Peyer's patch (tissue), 4 donors: ENCODE measurements around the gene ADGRD1. TPM values are rescaled to one million over a fixed set of nuclear protein-coding genes. Genes with fewer than 3 reads are reported as not detected.

Experiments
- DNase-seq, 3 donors: peaks; one replicate each; pipeline ENCODE4 v3.0.0-alpha.2; 2017 to 2019
- H3K27ac ChIP-seq, 4 donors: fragments of 200-600 bp; sonication (generic); one replicate each; pipeline ENCODE4 v1.5.1; 2016 to 2019
- H3K27me3 ChIP-seq, 2 donors: fragments of 200-600 bp; sonication (generic); one replicate each; pipeline ENCODE4 v1.5.1; 2019
- H3K36me3 ChIP-seq, 3 donors: fragments of 200-600 bp; sonication (generic); one replicate each; pipeline ENCODE4 v1.5.1; 2016 to 2019
- H3K4me1 ChIP-seq, 4 donors: fragments of 200-600 bp; sonication (generic); one replicate each; pipeline ENCODE4 v1.5.1; 2016 to 2019
- H3K4me3 ChIP-seq, 4 donors: fragments of 200-600 bp; sonication (generic); 1 replicate in 3 of 4; 2 replicates in 1 of 4; pipeline ENCODE4 v1.5.1; 2016 to 2019; ENCODE audit warnings: mild to moderate bottlenecking in 1 of 4
- H3K9me3 ChIP-seq, 4 donors: fragments of 200-600 bp; sonication (generic); one replicate each; pipeline ENCODE4 v1.5.1; 2016 to 2019; ENCODE audit warnings: mild to moderate bottlenecking in 1 of 4
- POLR2A ChIP-seq, 2 donors: fragments of 450-650 bp; IDR thresholded peaks; one replicate each; pipeline ENCODE4 v1.5.1; 2017; ENCODE audit warnings: antibody characterized with exemption in 2 of 2, mild to moderate bottlenecking in 2 of 2, moderate library complexity in 2 of 2
- total RNA-seq, 4 donors: library from RNA; depleted of rRNA; stranded (reverse); fragments of >200 nt; gene quantifications; one replicate each; pipeline ENCODE4 v1.1.0, GENCODE V29; 2016
- TF ChIP-seq, protein P1 (sequence below), 6 experiments: fragments of 450-650 bp in 4 of 6; fragments of 200-600 bp in 2 of 6; sonication (generic) in 1 of 6; IDR thresholded peaks; one replicate each; pipeline ENCODE4 v1.5.1; 2017 to 2019; ENCODE audit warnings: antibody characterized with exemption in 6 of 6, mild to moderate bottlenecking in 3 of 6, moderate library complexity in 1 of 6

Gene ADGRD1
- total RNA-seq, 4 donors from 2014 or later: 7.0 to 42.9 (median 27.9) TPM

DNA sequence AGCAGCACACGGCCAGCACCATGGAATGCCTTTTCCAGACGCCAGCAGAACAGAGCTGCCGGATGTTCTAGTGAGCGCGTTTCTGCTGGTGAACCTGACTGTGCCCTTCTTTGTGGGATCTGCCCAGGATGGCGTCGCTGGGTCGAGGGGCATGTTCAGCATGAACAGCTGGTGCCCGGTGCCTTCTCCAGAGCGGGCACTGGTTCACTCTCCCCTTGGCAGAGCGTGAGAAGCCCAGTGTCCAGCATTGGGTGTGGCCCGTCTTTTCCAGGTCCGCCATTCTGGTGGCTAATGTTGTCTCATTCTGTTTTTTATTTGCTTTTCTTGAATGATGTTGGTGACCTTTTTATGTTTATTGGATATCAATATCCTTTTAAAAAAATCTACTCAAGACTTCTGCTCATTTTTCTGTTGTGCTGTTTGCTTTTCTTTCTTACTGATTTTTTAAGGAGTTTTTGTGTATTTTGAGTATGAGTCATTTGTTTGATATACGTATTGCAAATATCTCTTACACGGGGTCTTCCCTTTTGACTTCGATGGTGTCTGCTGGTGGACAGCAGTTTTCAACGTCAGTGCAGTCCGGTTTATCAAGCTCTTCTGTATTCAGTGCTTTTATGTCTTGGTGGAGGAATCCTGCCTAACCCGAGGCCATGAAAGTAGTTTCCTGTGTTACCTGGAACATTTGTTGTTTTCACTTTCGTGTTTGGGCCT lies 74.3 kb downstream of the ADGRD1 start:
- no peak overlapping the region for H3K4me3 ChIP-seq
- no peaks in the 10 kb centered on the region for H3K36me3 ChIP-seq
- H3K27ac ChIP-seq: peak overlapping the region in 1 of 4 donors; percentile 31
- H3K9me3 ChIP-seq: no peaks in the 10 kb centered on the region
- H3K4me1 ChIP-seq: no peaks in the 10 kb centered on the region
- no peaks in the 10 kb centered on the region for H3K27me3 ChIP-seq
- TF ChIP-seq, protein P1, sequence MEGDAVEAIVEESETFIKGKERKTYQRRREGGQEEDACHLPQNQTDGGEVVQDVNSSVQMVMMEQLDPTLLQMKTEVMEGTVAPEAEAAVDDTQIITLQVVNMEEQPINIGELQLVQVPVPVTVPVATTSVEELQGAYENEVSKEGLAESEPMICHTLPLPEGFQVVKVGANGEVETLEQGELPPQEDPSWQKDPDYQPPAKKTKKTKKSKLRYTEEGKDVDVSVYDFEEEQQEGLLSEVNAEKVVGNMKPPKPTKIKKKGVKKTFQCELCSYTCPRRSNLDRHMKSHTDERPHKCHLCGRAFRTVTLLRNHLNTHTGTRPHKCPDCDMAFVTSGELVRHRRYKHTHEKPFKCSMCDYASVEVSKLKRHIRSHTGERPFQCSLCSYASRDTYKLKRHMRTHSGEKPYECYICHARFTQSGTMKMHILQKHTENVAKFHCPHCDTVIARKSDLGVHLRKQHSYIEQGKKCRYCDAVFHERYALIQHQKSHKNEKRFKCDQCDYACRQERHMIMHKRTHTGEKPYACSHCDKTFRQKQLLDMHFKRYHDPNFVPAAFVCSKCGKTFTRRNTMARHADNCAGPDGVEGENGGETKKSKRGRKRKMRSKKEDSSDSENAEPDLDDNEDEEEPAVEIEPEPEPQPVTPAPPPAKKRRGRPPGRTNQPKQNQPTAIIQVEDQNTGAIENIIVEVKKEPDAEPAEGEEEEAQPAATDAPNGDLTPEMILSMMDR (IDR thresholded peaks at IDR 0.05): no peak
- no peak for TF ChIP-seq POLR2A (IDR thresholded peaks at IDR 0.05)
- DNase-seq: no peak

DNA sequence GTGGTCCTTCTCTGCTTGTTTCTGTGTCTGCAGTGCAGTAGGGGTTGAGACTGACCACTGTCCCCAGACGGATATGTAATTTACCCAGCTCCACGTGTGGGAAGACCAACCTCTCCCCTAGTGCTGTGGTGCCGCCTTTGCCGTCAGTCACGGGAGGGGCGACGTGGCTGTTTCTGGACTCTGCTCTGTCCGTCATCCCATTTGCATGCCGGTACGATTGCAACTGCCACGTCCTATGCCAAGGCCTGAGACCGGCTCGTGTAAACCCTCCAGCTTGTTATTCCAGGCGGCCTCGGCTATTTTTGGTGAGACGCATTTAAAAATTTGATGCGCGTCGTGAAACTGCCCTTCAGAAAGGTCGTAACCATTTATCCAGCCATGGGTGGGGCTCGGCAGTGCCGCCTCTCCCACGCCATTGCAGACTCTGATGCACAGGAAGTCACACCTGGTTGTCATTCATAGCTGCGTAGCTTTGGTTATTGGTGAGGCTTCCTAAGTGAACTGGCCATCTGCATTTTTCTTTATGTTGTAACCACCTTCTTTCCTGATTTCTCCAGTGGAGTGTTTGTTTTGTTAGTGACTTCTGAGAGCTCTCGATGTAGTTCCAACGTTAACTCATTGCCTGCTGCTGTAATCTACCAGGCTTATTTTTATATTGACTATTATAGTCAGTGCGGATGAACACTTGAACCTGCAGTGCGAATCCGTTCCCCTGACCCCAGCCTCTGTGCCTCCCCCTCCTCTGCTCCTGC lies 75.1 kb downstream of the ADGRD1 start:
- Histone ChIP-seq H3K36me3 (no peaks in the 10 kb centered on the region), H3K4me1 (no peaks in the 10 kb centered on the region), H3K27ac (no peak overlapping the region), H3K9me3 (no peaks in the 10 kb centered on the region), H3K27me3 (no peaks in the 10 kb centered on the region), H3K4me3 (no peak overlapping the region)
- no peak for DNase-seq
- TF ChIP-seq, protein P1 (IDR thresholded peaks at IDR 0.05): no peak
- no peak for TF ChIP-seq POLR2A (IDR thresholded peaks at IDR 0.05)

DNA sequence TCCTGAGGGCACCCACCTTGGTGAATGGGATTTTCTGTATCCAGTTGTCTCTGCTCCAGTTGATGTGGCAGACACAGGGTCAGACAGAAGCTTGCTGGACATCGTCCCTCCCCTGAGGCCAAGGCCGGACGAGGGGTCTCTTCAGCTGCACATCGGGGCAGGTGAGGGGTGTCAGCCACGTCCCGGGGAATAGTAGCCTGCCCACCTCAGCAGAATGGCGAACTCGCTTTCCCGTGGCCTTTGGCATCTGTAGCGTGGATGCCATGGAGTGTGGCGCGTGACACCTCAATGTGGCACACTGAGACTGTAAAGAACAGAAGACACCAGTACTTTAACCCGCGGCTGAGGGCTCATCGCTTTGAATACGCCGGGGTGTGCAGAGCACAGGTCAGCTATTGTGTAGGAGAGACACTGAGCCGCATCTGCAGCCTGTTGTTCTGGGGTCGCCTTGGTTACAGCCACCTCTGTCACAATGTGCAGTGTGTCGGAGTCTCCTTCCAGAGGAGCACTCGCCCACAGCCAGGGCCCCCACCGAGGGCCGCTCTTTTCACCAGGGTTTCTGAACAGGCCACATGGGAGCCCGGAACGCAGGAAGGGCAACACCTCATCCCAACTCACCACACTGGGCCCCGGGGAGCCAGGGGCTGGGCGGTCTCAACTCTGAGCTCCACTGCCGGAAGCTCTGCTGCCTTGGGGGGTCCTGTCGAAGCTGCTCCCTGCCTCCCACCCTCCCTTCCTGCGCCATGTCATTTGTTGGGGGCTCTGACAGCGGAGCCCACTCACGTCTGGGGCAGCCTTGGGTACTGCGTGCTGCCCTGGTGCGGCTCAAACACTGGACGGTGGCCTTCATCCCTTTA lies 77.0 kb downstream of the ADGRD1 start:
- Histone ChIP-seq H3K4me1 (peaks cover 0 to 4% (median 0%) of the 10 kb centered on the region in 4 donors), H3K27ac (no peak overlapping the region), H3K4me3 (no peak overlapping the region), H3K27me3 (no peaks in the 10 kb centered on the region), H3K36me3 (no peaks in the 10 kb centered on the region), H3K9me3 (no peaks in the 10 kb centered on the region)
- no peak for DNase-seq
- TF ChIP-seq, protein P1 (IDR thresholded peaks at IDR 0.05): no peak
- no peak for TF ChIP-seq POLR2A (IDR thresholded peaks at IDR 0.05)

DNA sequence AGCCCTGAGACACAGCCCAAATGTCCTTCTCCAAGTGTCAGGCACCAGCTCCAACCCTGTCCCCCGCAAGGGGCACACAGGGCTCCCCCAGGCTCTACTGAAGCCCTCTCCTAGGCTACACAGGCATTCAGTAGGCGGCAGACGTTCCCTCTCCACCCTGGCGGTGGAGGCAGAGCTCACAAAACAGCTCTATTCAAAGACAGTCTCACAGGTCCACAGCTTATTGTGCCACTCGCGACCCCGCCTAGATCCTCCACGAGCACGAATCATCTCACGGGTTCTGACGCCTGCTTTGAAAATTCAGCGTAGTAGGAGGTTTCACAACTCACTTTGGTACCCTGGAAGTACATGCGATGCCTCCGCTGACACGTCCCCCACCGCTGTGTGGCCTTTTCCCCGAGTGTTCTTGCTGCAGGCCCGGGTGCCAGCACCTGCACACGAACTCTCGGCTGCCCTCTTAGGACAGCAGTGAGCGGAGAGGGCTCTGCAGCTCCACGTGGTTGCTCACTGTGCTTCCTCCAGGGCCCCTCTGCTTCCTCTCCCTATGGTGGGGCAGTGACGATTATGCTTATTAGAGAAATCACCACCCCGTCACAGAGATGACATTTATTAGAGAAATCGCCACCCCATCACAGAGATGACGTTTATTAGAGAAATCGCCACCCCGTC lies 78.5 kb downstream of the ADGRD1 start:
- no peak for TF ChIP-seq POLR2A (IDR thresholded peaks at IDR 0.05)
- H3K27me3 ChIP-seq: no peaks in the 10 kb centered on the region
- DNase-seq: no peak
- peaks cover 0 to 4% (median 0%) of the 10 kb centered on the region in 4 donors for H3K4me1 ChIP-seq
- no peak overlapping the region for H3K4me3 ChIP-seq
- no peaks in the 10 kb centered on the region for H3K36me3 ChIP-seq
- H3K9me3 ChIP-seq: no peaks in the 10 kb centered on the region
- no peak overlapping the region for H3K27ac ChIP-seq

DNA sequence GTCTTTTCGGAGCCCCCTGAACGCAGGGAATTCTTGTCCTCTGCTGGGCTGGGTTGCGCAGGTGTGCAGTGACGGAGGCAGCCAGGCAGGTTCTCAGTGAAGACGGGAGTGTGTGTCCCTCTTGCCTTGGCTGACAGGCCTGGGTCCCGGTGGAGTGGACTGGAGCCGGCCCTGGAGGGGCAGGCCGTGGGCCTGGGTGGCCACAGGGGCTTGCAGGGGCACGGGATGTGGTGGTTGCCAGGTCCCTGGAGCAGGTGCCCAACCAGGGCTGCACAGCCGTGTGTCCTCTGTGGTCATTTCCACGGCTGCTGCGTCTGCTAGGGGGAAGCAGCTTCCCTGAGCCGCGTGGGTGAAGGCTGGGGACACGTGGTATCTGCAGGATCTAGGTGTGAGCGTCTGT lies 79.8 kb downstream of the ADGRD1 start:
- Histone ChIP-seq H3K9me3 (no peaks in the 10 kb centered on the region), H3K27me3 (no peaks in the 10 kb centered on the region), H3K4me1 (peaks cover 0 to 4% (median 0%) of the 10 kb centered on the region in 4 donors), H3K27ac (no peak overlapping the region), H3K4me3 (no peak overlapping the region), H3K36me3 (no peaks in the 10 kb centered on the region)
- no peak for DNase-seq
- no peak for TF ChIP-seq POLR2A (IDR thresholded peaks at IDR 0.05)
- TF ChIP-seq, protein P1 (IDR thresholded peaks at IDR 0.05): no peak
